Embryonic facial prominence (tissue), 1 donor: Measurements from ENCODE around the gene TRPC6.

Experiments
- DNase-seq: peaks from one replicate; pipeline ENCODE4 v3.0.0-alpha.2; 2016; ENCODE audit errors: extremely low spot score

The TRPC6 gene

GRCh38 chr11:101583251-101584128 lies at the start of gene TRPC6:
Gene TRPC6, minus strand, starts transcription at chr11:101584007. Its CDS starts 504 bp downstream, at chr11:101583503.
- no peak for DNase-seq

GRCh38 chr11:101620026-101620425 lies 36.2 kb upstream of the TRPC6 start:
- no peak for DNase-seq

- DNase-seq = no peak
These were observed 34.9 kb upstream of the TRPC6 start for GRCh38 chr11:101618709-101619108.

- no peak for DNase-seq
These were observed 34.0 kb upstream of the TRPC6 start for GRCh38 chr11:101617735-101618332.

- DNase-seq = no peak
These were observed 28.7 kb upstream of the TRPC6 start for GRCh38 chr11:101612481-101612880.

GRCh38 chr11:101600924-101601323 lies 17.1 kb upstream of the TRPC6 start:
- DNase-seq = no peak

- DNase-seq = no peak
These were observed 3.2 kb upstream of the TRPC6 start for GRCh38 chr11:101586965-101587364.

- DNase-seq = no peak
These were observed 848 bp upstream of the TRPC6 start for GRCh38 chr11:101584655-101585054.

GRCh38 chr11:101584129-101584515 lies 315 bp upstream of the TRPC6 start:
- DNase-seq = no peak

- DNase-seq = no peak
These were observed 887 bp downstream of the TRPC6 start for GRCh38 chr11:101582989-101583250.

GRCh38 chr11:101582236-101582988 lies 1.4 kb downstream of the TRPC6 start:
- no peak for DNase-seq

- DNase-seq = no peak
These were observed 6.3 kb downstream of the TRPC6 start for GRCh38 chr11:101577461-101577860.

- no peak for DNase-seq
These were observed 7.4 kb downstream of the TRPC6 start for GRCh38 chr11:101576456-101576855.

GRCh38 chr11:101574886-101575285 lies 8.9 kb downstream of the TRPC6 start:
- no peak for DNase-seq

GRCh38 chr11:101567071-101567470 lies 16.7 kb downstream of the TRPC6 start:
- DNase-seq = no peak

GRCh38 chr11:101566626-101567025 lies 17.2 kb downstream of the TRPC6 start:
- DNase-seq = no peak

- DNase-seq = no peak
These were observed 20.6 kb downstream of the TRPC6 start for GRCh38 chr11:101563166-101563565.

- DNase-seq = no peak
These were observed 28.4 kb downstream of the TRPC6 start for GRCh38 chr11:101555366-101555765.

- DNase-seq = no peak
These were observed 29.9 kb downstream of the TRPC6 start for GRCh38 chr11:101553891-101554292.

- DNase-seq = no peak
These were observed 30.9 kb downstream of the TRPC6 start for GRCh38 chr11:101552888-101553287.

- no peak for DNase-seq
These were observed 55.3 kb downstream of the TRPC6 start for GRCh38 chr11:101528541-101528940.

- no peak for DNase-seq
These were observed 60.1 kb downstream of the TRPC6 start for GRCh38 chr11:101523634-101524260.
